GM21423 (cell line): ENCODE data around the gene ANKS3.

Source experiments
- ATAC-seq: cut with Tn5 transposase; IDR thresholded peaks from one replicate; pipeline ENCODE4 v1.9.1; 2021; ENCODE audit warnings: mild to moderate bottlenecking, moderate library complexity; ENCODE audit not compliant: unreplicated experiment

ANKS3 gene

GRCh38 chr16:4685776-4686496, 48.1 kb downstream of the ANKS3 start:
- ATAC-seq, result no peak

GRCh38 chr16:4685292-4685691, 48.8 kb downstream of the ANKS3 start:
- ATAC-seq, result no peak

GRCh38 chr16:4684763-4685162, 49.3 kb downstream of the ANKS3 start:
- ATAC-seq, result no peak

- ATAC-seq, result no peak
Measured at GRCh38 chr16:4684058-4684715, 49.9 kb downstream of the ANKS3 start.

GRCh38 chr16:4683255-4684057, 50.6 kb downstream of the ANKS3 start:
- no peak for ATAC-seq

GRCh38 chr16:4682616-4683254, 51.3 kb downstream of the ANKS3 start:
- no peak for ATAC-seq

- ATAC-seq, result no peak
Measured at GRCh38 chr16:4682084-4682591, 51.9 kb downstream of the ANKS3 start.

GRCh38 chr16:4681471-4682083, 52.5 kb downstream of the ANKS3 start:
- no peak for ATAC-seq

GRCh38 chr16:4680673-4681470, 53.2 kb downstream of the ANKS3 start:
- ATAC-seq, result no peak

GRCh38 chr16:4679850-4680636, 54.0 kb downstream of the ANKS3 start:
- no peak for ATAC-seq

- ATAC-seq, result no peak
Measured at GRCh38 chr16:4679156-4679849, 54.8 kb downstream of the ANKS3 start.

- ATAC-seq, result no peak
Measured at GRCh38 chr16:4678596-4678995, 55.5 kb downstream of the ANKS3 start.

- no peak for ATAC-seq
Measured at GRCh38 chr16:4677994-4678393, 56.1 kb downstream of the ANKS3 start.

GRCh38 chr16:4677390-4677789, 56.7 kb downstream of the ANKS3 start:
- no peak for ATAC-seq

- ATAC-seq, result no peak
Measured at GRCh38 chr16:4676831-4677230, 57.2 kb downstream of the ANKS3 start.

- ATAC-seq, result no peak
Measured at GRCh38 chr16:4675864-4676786, 57.9 kb downstream of the ANKS3 start.

- no peak for ATAC-seq
Measured at GRCh38 chr16:4674926-4675530, 59.0 kb downstream of the ANKS3 start.
